PC-9 (cell line): ENCODE results near the gene SCD5. TPM values are rescaled to one million over a fixed set of nuclear protein-coding genes. Genes with fewer than 3 reads are reported as not detected.

Experiments
- BruUV-seq: library from RNA; stranded (reverse); fragments of 400-500 nt; replicated peaks from 2 replicates; lab custom pipeline; 2021; lab: Mats Ljungman, UMichigan
- CTCF ChIA-PET: fragments of 300-600 bp; sonication (Branson Sonifier 250); formaldehyde crosslinking; loops from one replicate; lab custom pipeline; 2022; ENCODE audit warnings: antibody characterized with exemption; lab: Charles Lee
- POLR2A ChIA-PET: fragments of 300-600 bp; sonication (Branson Sonifier 250); formaldehyde crosslinking; loops from one replicate; lab custom pipeline; 2022; ENCODE audit warnings: antibody characterized with exemption; ENCODE audit not compliant: unreplicated experiment; lab: Charles Lee
- DNase-seq, 2 experiments: peaks; one replicate each; pipeline versions ENCODE4 v3.0.0 to v3.0.0-alpha.2; 2015 to 2022; ENCODE audit warnings: mixed read lengths in 1 of 2
- H2AFZ ChIP-seq: fragments of 200-600 bp; sonication (generic); 2 replicates; pipeline ENCODE4 v1.8.1; 2017; ENCODE audit warnings: antibody characterized with exemption
- H3F3A ChIP-seq: fragments of 200-600 bp; sonication (generic); 2 replicates; pipeline ENCODE4 v1.8.1; 2017; ENCODE audit warnings: antibody characterized with exemption, mild to moderate bottlenecking, low read depth; ENCODE audit not compliant: insufficient read depth
- H3K27ac ChIP-seq: fragments of 200-600 bp; sonication (generic); 2 replicates; pipeline ENCODE4 v1.6.1; 2016; ENCODE audit warnings: mixed run types
- H3K27me3 ChIP-seq: fragments of 200-600 bp; sonication (generic); 2 replicates; pipeline ENCODE4 v1.6.1; 2016; ENCODE audit warnings: low read depth, mixed run types; ENCODE audit not compliant: insufficient read depth
- H3K36me3 ChIP-seq: fragments of 200-600 bp; sonication (generic); 2 replicates; pipeline ENCODE4 v1.6.1; 2016; ENCODE audit warnings: low read depth, mixed run types
- H3K4me1 ChIP-seq: fragments of 200-600 bp; sonication (generic); replicated peaks from 2 replicates; pipeline ENCODE4 v1.6.1; 2016; ENCODE audit warnings: mixed run types; ENCODE audit not compliant: insufficient read depth
- H3K4me2 ChIP-seq: fragments of 200-600 bp; sonication (generic); 2 replicates; pipeline ENCODE4 v1.6.1; 2017; ENCODE audit warnings: mixed run types
- H3K4me3 ChIP-seq: fragments of 200-600 bp; sonication (generic); 2 replicates; pipeline ENCODE4 v1.6.1; 2016; ENCODE audit warnings: mixed run types
- H3K79me2 ChIP-seq: fragments of 200-600 bp; sonication (generic); 2 replicates; pipeline ENCODE4 v1.6.1; 2017; ENCODE audit warnings: low read depth, mixed run types
- H3K9me2 ChIP-seq: fragments of 200-600 bp; sonication (generic); 2 replicates; pipeline ENCODE4 v1.8.1; 2017; ENCODE audit warnings: mild to moderate bottlenecking; ENCODE audit not compliant: insufficient read depth
- H3K9me3 ChIP-seq: fragments of 200-600 bp; sonication (generic); 2 replicates; pipeline ENCODE4 v1.8.1; 2016; ENCODE audit warnings: low read depth; ENCODE audit not compliant: insufficient read depth
- H4K20me1 ChIP-seq: fragments of 200-600 bp; sonication (generic); 2 replicates; pipeline ENCODE4 v1.8.1; 2017; ENCODE audit not compliant: insufficient read depth
- CTCF ChIP-seq: fragments of 200-600 bp; sonication (generic); conservative IDR thresholded peaks from 2 replicates; pipeline ENCODE4 v1.6.1; 2017; ENCODE audit warnings: mixed run types, antibody characterized with exemption, mild to moderate bottlenecking, moderate library complexity
- EZH2 ChIP-seq: fragments of 200-600 bp; sonication (generic); IDR thresholded peaks from 2 replicates; pipeline ENCODE4 v1.8.0; 2017; ENCODE audit warnings: antibody characterized with exemption, low read depth
- intact Hi-C: fragments of 100-400 bp; cut with micrococcal nuclease; formaldehyde crosslinking; loops from one replicate; pipeline ENCODE4 v1.10.0; 2022; ENCODE audit not compliant: unreplicated experiment
- total RNA-seq: library from RNA; stranded (reverse); gene quantifications from 2 replicates; pipeline ENCODE4 v1.2.3, GENCODE V29; 2021

Gene SCD5
- total RNA-seq, 1 experiment from 2014 or later = 34.3 TPM

GRCh38 chr4:82814034-82814433 is 15.4 kb upstream of the SCD5 start:
- POLR2A ChIA-PET = no interaction called here
- CTCF ChIA-PET = no interaction called here
- Histone ChIP-seq H3K4me3 (no peak overlapping the region), H3K79me2 (no peaks in the 10 kb centered on the region), H3F3A (no peaks in the 10 kb centered on the region), H3K9me2 (no peaks in the 10 kb centered on the region), H3K4me2 (no peak overlapping the region), H3K27me3 (no peaks in the 10 kb centered on the region), H3K27ac (no peak overlapping the region), H3K9me3 (no peaks in the 10 kb centered on the region), H3K36me3 (no peaks in the 10 kb centered on the region), H2AFZ (no peak overlapping the region), H4K20me1 (no peaks in the 10 kb centered on the region), H3K4me1 (no peaks in the 10 kb centered on the region)
- intact Hi-C loops = no loop called here
- DNase-seq = no peak
- TF ChIP-seq EZH2 (no peak), CTCF (no peak)
- no TSS peak for BruUV-seq

GRCh38 chr4:82811838-82812341 is 13.3 kb upstream of the SCD5 start:
- Histone ChIP-seq H3K27me3 (no peaks in the 10 kb centered on the region), H3K9me2 (no peaks in the 10 kb centered on the region), H4K20me1 (no peaks in the 10 kb centered on the region), H3K36me3 (no peaks in the 10 kb centered on the region), H3K27ac (no peak overlapping the region), H3F3A (no peaks in the 10 kb centered on the region), H3K4me3 (no peak overlapping the region), H3K9me3 (no peaks in the 10 kb centered on the region), H2AFZ (no peak overlapping the region), H3K4me2 (no peak overlapping the region), H3K4me1 (no peaks in the 10 kb centered on the region), H3K79me2 (no peaks in the 10 kb centered on the region)
- TF ChIP-seq CTCF (no peak), EZH2 (no peak)
- BruUV-seq = no TSS peak
- no peak for DNase-seq
- POLR2A ChIA-PET = interaction anchor here (0.6 kb wide), 1 partner anchor 89 kb away, joined by 7 read pairs; the partner anchor contains the start of gene THAP9
- CTCF ChIA-PET = interaction anchor here (0.6 kb wide), 1 partner anchor 58 kb away, joined by 7 read pairs; no protein-coding TSS in a partner anchor
- intact Hi-C loops = no loop called here

GRCh38 chr4:82811392-82811791 is 12.8 kb upstream of the SCD5 start:
- Histone ChIP-seq H3K36me3 (no peaks in the 10 kb centered on the region), H3K9me3 (no peaks in the 10 kb centered on the region), H3K27me3 (no peaks in the 10 kb centered on the region), H3K9me2 (no peaks in the 10 kb centered on the region), H3K4me1 (no peaks in the 10 kb centered on the region), H3K79me2 (no peaks in the 10 kb centered on the region), H3K4me3 (no peak overlapping the region), H2AFZ (no peak overlapping the region), H3K4me2 (no peak overlapping the region), H3F3A (no peaks in the 10 kb centered on the region), H4K20me1 (no peaks in the 10 kb centered on the region), H3K27ac (no peak overlapping the region)
- DNase-seq = no peak
- BruUV-seq = no TSS peak
- TF ChIP-seq CTCF = no peak
- TF ChIP-seq EZH2 = no peak
- intact Hi-C loops = no loop called here
- ChIA-PET CTCF (no interaction called here), POLR2A (interaction anchor here (0.6 kb wide), 1 partner anchor 89 kb away, joined by 7 read pairs; the partner anchor contains the start of gene THAP9)
